ENCODE data around the gene CHRNA9. TPM values are rescaled to one million over a fixed set of nuclear protein-coding genes. Genes with fewer than 3 reads are reported as not detected.

Gene CHRNA9
- total and polyA plus RNA-seq, 2 of the 4 experiments (the other 2 are of a cell fraction): not detected

- Histone ChIP-seq H3K36me3 (ENCODE audit: control insufficient read depth, insufficient read depth, low read length) (no peaks in the 10 kb centered on the region), H3K9me3 (ENCODE audit: control insufficient read depth, insufficient read depth, low read length) (no peaks in the 10 kb centered on the region), H3K14ac (replicated peaks; ENCODE audit: low read depth, low read length) (no peak overlapping the region), H3K79me1 (ENCODE audit: low read depth in 1 of 2, low read length in 2 of 2) (no peaks in the 10 kb centered on the region), H2BK120ac (ENCODE audit: low read depth, low read length) (no peak overlapping the region), H2BK20ac (ENCODE audit: low read depth, low read length) (no peak overlapping the region), H3K27me3 (ENCODE audit: control insufficient read depth, insufficient read depth, low read length) (peaks cover 5% of the 10 kb centered on the region; the same call in 1 of the 2 replicates), H3K9ac (ENCODE audit: low read depth, low read length) (no peak overlapping the region), H4K5ac (ENCODE audit: low read depth, low read length) (no peak overlapping the region), H3K23ac (ENCODE audit: low read depth, low read length) (no peak overlapping the region), H3K27ac (ENCODE audit: insufficient read depth, low read length) (no peak overlapping the region), H3K56ac (ENCODE audit: extremely low read depth, insufficient read depth, low read length) (no peak overlapping the region), H3K4ac (ENCODE audit: low read depth, low read length) (no peak overlapping the region), H2BK5ac (ENCODE audit: low read depth, low read length, poor library complexity, severe bottlenecking) (no peak overlapping the region), H2BK15ac (ENCODE audit: low read depth, low read length) (no peak overlapping the region), H3K4me3 (ENCODE audit: insufficient read depth, low read depth, low read length) (no peak overlapping the region), H3K4me2 (ENCODE audit: low read depth, low read length) (no peak overlapping the region), H2AK5ac (ENCODE audit: low read depth, low read length) (no peak overlapping the region), H3K9me1 (ENCODE audit: insufficient read depth, low read length) (peaks cover under 1% of the 10 kb centered on the region; the same call in 1 of the 2 replicates), H2AK9ac (replicated peaks; ENCODE audit: low read depth, low read length, poor library complexity) (no peak overlapping the region), H3K4me1 (ENCODE audit: control insufficient read depth, insufficient read depth, low read length) (no peaks in the 10 kb centered on the region), H4K91ac (ENCODE audit: insufficient read depth, low read depth, low read length) (no peak overlapping the region), H4K20me1 (ENCODE audit: insufficient read depth, low read length) (no peaks in the 10 kb centered on the region), H4K8ac (ENCODE audit: low read depth in 2 of 2, low read length in 2 of 2) (no peak overlapping the region), H2AFZ (replicated peaks; ENCODE audit: low read length, poor library complexity) (no peak overlapping the region), H3K18ac (ENCODE audit: low read depth, low read length) (no peak overlapping the region)
- intact Hi-C loops (cut with micrococcal nuclease) (no loop called here), dilution Hi-C loops (cut with HindIII; ENCODE audit: low sequenced_read_pairs, unreplicated experiment) (no loop called here), in situ Hi-C loops (cut with MboI; ENCODE audit: low sequenced_read_pairs) (loop anchor here (25.0 kb wide), 2 partner anchors 250 to 625 kb away; partner anchors contain the start of genes N4BP2 and UBE2K)
- ATAC-seq (ENCODE audit: low read depth) (no peak), DNase-seq (no peak)
- BruUV-seq (replicated peaks): no TSS peak
- no CpG with 5 or more reads among the region's 11 CpGs for WGBS, 2 experiments (ENCODE audit: extremely low coverage in 2 of 2, insufficient read length in 1 of 2)
- no peak for TF ChIP-seq FOS (IDR thresholded peaks at IDR 0.05; ENCODE audit: low read depth, low read length)
- no peak for TF ChIP-seq RCOR1 (IDR thresholded peaks at IDR 0.05; ENCODE audit: insufficient replicate concordance, low read length)
- no peak for TF ChIP-seq RAD21 (IDR thresholded peaks at IDR 0.05; ENCODE audit: low read length)
- no peak for TF ChIP-seq SMC3 (IDR thresholded peaks at IDR 0.05; ENCODE audit: low read depth, low read length)
- no peak for TF ChIP-seq NFE2L2 (IDR thresholded peaks at IDR 0.05; ENCODE audit: low read depth, low read length)
- no peak for TF ChIP-seq USF2 (IDR thresholded peaks at IDR 0.05; ENCODE audit: low read depth, low read length)
- no peak for TF ChIP-seq RFX5 (IDR thresholded peaks at IDR 0.05; ENCODE audit: low read depth, low read length)
- POLR2A ChIA-PET (ENCODE audit: unreplicated experiment): no interaction called here
- CTCF ChIA-PET: no interaction called here
Measured at GRCh38 chr4:40311811-40312346, 23.3 kb upstream of the CHRNA9 start.

Data from IMR-90 (cell line).